Body of pancreas (tissue), 4 donors: ENCODE data around the gene ADORA2A.

ENCODE experiments used
- POLR2A ChIP-seq, 3 donors: fragments of 450-650 bp; IDR thresholded peaks; one replicate each; pipeline ENCODE4 v1.6.1; 2016; ENCODE audit warnings: antibody characterized with exemption in 3 of 3, mild to moderate bottlenecking in 2 of 3
- TF ChIP-seq, protein P1 (sequence below), 7 experiments: fragments of 450-650 bp in 4 of 7; fragments of 200-600 bp in 3 of 7; sonication (generic) in 3 of 7; IDR thresholded peaks; one replicate each; pipeline ENCODE4 v1.5.1; 2016 to 2019; ENCODE audit warnings: antibody characterized with exemption in 7 of 7

DNA sequence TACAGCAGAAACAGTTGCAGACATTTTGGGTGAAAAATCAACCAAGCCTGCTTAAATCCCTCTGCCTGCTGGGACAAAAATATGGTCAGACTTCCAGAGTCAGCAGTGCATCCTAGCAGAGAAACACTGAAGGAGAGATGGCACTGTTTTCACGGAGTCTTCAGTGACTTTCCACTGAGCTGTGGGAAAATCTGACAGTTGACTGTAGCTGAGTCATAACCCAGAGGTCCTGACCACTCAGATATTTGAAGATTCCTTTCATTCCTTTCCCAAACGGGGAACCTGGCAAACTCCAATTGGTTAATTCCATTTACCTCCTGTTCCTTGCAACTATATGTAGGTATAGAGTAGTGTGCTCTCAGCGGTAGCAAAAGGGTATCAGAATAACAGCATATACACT, 46.8 kb downstream of the ADORA2A start:
- no peak for TF ChIP-seq POLR2A (IDR thresholded peaks at IDR 0.05)
- TF ChIP-seq, protein P1, sequence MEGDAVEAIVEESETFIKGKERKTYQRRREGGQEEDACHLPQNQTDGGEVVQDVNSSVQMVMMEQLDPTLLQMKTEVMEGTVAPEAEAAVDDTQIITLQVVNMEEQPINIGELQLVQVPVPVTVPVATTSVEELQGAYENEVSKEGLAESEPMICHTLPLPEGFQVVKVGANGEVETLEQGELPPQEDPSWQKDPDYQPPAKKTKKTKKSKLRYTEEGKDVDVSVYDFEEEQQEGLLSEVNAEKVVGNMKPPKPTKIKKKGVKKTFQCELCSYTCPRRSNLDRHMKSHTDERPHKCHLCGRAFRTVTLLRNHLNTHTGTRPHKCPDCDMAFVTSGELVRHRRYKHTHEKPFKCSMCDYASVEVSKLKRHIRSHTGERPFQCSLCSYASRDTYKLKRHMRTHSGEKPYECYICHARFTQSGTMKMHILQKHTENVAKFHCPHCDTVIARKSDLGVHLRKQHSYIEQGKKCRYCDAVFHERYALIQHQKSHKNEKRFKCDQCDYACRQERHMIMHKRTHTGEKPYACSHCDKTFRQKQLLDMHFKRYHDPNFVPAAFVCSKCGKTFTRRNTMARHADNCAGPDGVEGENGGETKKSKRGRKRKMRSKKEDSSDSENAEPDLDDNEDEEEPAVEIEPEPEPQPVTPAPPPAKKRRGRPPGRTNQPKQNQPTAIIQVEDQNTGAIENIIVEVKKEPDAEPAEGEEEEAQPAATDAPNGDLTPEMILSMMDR (IDR thresholded peaks at IDR 0.05): no peak
